ENCODE data around the gene CLBA1.

Gene CLBA1

GRCh38 chr14:104968541-104969401, 16.8 kb upstream of the CLBA1 start:
- DNase-seq, result no peak

DNA sequence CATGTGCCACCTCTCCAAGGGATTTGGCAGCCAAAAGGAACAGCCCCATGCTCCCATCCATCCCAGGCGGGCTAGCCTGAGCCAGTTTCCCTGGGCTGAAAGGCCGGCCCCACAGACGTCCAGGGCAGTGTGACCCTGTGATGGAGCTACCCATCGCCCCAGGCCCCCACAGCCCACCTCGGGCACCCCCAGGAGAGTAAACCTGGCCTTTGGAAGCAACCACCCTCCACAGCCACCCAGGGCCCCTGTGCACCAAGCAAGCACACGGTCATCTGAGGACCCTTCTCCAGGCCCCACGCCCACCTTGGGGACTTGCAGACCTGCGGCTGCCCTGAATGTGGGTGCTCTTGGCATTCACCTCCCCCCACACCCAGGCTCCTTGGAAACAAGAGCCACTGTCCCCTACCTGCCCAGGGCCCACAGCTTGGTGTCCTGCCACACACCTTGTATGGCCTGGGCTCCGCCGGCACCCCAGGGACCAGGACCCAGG, 15.8 kb upstream of the CLBA1 start:
- DNase-seq, result no peak

GRCh38 chr14:104970231-104971068, 15.1 kb upstream of the CLBA1 start:
- DNase-seq, result no peak

DNA sequence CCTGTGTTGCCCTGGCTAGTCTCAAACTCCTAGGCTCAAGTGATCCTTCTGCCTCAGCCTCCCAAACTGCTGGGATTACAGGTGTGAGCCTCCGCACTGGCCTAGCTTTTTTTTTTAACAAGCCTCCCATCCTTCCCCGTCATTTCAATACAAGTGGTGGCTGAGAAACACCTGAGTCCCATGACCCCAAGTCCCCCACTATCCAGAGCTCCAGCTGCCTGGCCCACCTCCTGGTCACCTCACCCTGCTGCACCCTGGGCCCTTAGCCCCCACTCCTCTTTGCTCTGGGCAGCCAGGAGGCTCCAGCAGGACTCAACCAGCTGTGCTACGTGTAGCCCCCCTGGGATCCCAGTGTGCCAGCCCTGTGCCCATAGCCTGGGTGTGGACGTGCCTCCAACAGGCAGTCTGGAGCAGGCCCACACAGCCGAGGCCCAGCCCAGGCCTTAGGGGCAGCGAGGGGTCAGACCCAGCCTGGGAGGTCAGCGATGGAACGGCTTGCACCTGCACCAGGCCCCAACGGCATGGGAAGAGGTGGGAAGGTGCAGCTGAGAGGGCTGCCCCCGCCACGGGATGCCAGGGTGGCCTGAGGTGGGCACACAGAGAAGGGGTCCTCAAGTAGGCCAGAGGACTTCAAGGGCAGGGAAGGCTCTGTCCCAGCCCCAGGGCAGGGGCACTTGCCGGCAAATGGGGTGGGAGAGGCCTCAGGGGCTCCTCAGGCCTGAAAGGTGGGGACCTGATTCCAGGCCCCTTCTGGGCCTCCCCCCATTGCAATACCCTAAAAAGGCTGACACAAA, 13.9 kb upstream of the CLBA1 start:
- no peak for DNase-seq

DNA sequence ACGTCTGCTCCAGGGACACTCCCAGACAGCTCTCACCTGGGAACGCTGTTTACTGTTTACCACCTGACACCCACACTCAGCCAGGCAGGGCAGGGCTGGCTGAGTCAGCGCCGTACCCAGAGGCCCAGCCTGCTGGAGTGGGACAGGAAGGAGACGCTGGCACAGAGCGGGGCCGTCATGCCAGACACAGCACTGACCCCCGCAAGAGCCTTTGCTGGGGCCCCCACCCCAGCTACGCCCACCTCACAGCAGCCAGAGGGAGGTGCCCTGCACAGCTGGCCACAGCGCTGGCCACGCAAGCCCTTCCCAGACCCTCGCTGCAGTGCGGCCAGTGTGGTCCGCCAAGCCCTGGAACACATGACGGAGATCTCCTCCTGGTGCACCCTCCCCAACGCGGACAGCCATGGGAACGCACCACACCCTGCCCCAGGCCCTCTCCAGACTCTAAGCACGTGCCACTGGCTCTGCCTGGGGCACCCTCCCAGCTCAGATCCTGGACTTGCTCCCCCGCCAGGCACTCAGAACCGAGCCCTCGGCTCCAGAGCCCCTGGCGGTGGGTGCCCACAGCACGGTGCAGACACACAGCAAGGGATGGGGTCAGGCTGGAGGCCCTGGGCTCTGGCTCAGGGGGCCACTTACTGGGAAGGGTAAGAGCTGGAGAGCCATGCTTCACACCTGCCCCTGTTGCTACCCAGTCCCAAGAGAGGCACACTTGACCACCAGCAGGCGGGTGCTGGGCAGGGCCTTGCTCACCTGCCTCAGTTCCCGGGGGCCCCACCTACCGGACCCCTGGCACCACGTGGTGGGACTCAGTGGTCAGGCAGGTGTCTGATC, 13.1 kb upstream of the CLBA1 start:
- no peak for DNase-seq

GRCh38 chr14:104973135-104973384, 12.5 kb upstream of the CLBA1 start:
- DNase-seq, result peak in 1 of 2 donors; percentile 5

DNA sequence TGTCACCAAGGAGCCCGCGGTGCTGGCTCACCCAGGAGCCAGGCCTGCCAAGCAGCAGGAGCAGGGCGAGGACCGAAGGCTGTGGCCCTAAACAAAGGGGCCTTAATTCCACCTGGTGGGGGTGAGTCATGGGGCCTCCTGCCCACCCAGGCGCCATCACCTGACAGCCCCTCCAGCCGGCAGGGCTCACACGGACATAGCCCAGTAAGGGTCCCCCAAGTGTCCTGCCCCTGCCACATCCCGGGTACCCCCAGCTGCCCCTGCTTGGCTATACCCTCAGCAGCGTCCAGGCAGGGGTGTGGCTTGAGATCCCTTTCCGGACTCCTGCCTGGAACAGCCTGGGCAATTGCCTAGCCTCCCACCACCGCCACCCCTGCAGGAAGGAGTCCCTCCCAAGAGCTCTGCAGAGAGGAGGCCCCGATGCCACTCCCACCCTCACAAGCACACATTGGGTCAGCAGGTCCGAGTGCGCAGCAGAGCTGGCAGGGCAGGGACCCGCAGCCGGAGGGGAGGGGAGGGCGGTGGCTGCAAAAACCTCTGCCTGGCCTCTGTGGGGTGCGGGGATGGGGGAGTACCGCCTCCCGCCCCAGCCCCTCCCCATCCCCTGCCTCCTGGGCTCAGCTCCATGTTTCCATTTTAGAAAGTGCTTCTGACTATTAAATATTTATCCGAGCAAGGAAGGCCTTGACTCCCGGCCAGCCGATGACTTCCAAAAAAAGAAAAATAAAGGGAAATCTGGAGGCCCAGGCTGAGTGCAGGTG, 12.0 kb upstream of the CLBA1 start:
- no peak for DNase-seq

DNA sequence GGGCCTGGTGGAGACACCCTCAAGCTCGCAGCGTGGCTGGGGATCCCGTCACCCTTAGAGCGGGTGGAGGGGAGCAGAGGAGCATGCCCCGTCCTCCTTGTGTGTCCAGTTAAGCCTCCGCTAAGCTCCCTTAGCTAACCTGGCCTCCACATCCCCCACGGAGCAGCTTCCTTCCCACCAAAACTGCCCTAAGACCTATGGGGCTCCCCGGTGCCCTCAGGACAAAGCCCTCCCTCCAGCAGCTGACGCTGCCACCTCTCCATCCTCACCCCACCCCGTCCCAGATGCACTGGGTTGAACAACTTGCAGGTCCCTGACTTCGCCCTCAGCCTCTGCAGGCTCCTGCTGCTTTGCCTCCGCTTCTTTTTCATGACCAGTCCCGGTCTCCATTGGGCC, 11.4 kb upstream of the CLBA1 start:
- no peak for DNase-seq

DNA sequence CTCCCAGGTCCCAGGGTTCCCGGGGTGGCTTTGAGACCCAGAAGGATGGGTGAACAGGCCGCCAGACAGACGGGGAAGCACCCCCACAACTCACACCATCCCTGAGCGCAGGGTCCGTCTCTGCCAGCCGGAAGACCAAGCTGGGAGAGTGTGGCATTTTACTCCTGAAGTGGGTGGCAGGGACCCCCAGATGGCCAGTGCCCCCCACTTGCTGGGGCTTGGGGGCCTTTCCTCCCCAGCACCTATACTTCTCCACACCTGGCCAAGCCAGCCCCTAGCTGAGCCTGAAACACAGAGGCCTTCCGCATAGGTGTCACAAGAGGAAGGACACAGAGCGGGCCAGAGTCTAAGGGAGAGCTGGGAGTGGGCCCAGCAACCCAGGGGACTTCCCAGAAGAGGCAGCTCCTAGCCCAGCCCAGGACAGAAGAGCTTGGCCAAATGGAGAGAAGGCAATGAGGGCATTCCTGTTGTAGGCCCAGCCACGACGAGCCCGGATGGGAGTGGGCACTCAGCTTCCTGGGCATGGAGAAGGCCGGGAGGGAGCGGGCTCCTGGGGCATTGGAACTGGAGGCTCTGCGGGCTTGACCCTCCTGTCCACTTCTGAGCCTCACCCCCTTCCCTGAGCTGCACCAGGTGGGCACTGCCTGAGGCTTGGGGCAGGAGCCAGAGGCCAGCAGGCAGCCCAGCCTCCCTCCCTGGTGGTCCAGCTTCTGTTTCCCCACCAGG, 10.8 kb upstream of the CLBA1 start:
- no peak for DNase-seq

GRCh38 chr14:104975481-104976197, 9.9 kb upstream of the CLBA1 start:
- no peak for DNase-seq

- peak; percentile 13 to 71 for DNase-seq
Measured at GRCh38 chr14:104976198-104977007, 9.2 kb upstream of the CLBA1 start.

DNA sequence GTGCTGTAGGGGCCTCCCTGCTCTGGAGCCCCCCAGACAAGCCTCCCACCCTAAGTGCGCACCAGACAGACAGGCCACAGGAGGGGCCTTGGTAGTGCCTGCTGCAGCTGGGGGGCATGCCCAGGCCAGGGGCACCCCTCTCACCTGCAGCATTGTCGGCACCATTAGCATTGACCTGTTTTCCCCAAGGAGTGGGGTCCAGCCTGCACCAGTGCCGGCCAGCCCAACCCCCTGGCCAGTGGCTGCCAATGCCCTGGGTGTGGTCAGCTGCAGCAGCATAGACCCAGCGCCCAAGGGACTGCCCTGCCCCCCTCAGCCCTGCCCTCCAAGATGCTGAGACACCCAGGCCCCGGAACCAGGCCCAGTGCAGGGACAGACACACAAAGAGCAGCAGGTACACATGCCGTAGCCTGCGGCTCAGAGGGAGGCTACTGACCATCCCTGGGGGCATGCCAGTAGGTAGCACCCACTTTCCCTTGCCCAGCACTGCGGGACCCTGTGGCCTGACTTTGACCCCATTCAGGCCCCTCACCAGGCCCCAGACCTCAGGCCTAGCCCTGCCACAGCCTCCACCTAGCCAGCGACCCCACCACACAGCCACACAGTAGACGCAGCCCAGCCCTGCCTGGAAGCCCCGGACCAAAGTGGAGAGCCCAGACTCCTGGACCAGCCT, 8.4 kb upstream of the CLBA1 start:
- no peak for DNase-seq

DNA sequence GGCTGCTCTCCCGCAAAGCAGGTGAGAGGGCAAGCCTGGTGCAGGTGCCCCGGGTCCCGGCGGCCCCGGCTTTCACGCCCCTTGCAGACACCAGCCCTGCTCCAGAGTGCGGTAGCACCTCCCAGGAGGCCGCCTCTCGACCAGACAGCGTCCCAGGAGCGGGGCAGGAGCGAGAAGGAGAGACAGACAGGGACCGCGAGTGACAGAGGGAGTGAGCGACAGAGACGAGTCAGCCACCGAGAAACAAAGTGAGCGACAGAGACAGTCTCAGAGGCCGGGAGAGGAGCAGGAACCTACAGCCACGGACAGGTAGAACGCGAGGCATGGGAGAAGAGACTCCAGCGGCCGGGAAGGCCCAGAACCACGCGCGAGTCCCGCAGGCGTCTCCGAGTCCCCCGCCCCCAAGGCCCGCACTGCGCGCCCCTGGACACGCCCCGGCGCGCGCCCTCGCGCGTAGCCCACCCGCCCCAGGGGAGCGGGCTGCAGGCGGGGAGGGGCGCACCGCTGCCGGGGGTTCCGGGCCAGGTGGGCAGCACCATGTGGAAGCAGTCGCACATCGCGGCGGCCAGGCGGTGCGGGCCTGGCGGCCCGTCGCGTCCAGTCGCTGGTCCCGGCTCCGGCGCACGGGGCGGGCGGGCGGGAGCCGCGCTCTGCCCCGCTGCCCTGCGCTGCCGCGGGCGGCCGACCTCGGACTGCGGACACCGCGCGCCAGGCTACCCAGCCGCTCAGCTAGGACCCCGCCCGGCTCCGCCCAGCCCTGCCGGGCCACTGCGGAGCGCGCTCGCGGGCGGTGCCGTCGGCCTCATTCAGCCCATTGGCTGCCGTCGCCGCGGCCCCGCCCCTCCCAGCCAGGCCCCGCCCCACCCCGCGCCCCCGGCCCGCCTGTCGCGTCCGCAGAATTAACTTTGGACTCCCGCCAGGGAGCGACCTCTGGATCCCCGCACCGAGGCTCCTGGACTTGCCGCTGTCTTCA, 7.6 kb upstream of the CLBA1 start, which contains the start of gene AHNAK2:
AHNAK2 (minus strand) TSS at position 694 of the 973 bp plus-strand sequence; CDS start at position 557, 137 bp downstream.
- peak in 1 of 2 donors; percentile 4 for DNase-seq

- DNase-seq, result no peak
Measured at GRCh38 chr14:104978746-104979691, 6.6 kb upstream of the CLBA1 start.

- DNase-seq, result no peak
Measured at GRCh38 chr14:104979758-104980610, 5.6 kb upstream of the CLBA1 start.

All from hippocampal formation (tissue), 2 donors.